Measurements from ENCODE around the gene ARRB2. TPM values are rescaled to one million over a fixed set of nuclear protein-coding genes. Genes with fewer than 3 reads are reported as not detected.

Gene ARRB2
- total and polyA plus RNA-seq, 2 of the 13 experiments (the other 11 are each of a cell fraction or from before 2014, with no cell fraction given): 21.5 to 49.2 TPM

DNA sequence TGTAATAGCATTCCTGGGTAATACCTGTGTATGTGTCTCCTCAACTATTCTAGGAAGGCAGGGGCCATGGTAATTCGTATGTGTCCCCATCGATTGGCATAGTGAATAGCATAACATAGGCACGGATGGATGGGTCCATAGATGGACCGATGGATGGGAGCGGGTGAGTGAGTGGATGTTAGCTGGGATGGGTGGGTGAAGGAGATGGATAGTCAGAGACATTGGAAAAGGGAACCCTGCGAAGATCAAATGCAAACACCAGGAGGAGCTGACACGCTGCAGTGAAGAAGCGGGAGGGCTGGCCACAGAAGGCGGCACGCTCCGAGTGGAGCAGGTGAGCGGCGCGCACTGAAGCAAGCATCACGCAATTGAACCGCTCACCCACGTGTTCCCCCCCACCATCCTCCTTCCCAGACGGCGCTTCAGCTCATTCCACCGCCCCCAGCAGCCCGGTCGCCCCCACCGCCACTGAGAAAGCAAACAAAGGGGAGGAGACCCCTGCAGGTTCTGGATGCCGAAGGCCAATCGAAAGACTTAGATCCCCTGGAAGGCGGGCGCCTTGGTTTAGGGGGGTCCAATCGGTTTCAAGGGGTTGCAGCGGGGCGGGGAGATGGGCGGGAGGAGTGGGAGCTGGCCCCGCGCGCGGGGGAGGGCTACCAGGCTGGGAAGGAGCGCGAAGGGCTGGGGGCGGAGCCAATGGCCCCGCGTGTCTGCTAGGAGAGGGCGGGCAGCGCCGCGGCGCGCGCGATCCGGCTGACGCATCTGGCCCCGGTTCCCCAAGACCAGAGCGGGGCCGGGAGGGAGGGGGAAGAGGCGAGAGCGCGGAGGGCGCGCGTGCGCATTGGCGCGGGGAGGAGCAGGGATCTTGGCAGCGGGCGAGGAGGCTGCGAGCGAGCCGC lies at the start of gene ARRB2 (continued):
- TF ChIP-seq, protein P1, sequence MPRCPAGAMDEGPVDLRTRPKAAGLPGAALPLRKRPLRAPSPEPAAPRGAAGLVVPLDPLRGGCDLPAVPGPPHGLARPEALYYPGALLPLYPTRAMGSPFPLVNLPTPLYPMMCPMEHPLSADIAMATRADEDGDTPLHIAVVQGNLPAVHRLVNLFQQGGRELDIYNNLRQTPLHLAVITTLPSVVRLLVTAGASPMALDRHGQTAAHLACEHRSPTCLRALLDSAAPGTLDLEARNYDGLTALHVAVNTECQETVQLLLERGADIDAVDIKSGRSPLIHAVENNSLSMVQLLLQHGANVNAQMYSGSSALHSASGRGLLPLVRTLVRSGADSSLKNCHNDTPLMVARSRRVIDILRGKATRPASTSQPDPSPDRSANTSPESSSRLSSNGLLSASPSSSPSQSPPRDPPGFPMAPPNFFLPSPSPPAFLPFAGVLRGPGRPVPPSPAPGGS (CRISPR knock-in tag; IDR thresholded peaks at IDR 0.05): no peak
- TF ChIP-seq ZNF816 (CRISPR knock-in tag; IDR thresholded peaks at IDR 0.05; ENCODE audit: borderline replicate concordance) (no peak), SRY (CRISPR knock-in tag; IDR thresholded peaks at IDR 0.05) (no peak), ZNF143 (CRISPR knock-in tag; IDR thresholded peaks at IDR 0.05) (no peak), ETV5 (CRISPR knock-in tag; IDR thresholded peaks at IDR 0.05; ENCODE audit: borderline replicate concordance) (no peak)
- TF ChIP-seq, protein P2, sequence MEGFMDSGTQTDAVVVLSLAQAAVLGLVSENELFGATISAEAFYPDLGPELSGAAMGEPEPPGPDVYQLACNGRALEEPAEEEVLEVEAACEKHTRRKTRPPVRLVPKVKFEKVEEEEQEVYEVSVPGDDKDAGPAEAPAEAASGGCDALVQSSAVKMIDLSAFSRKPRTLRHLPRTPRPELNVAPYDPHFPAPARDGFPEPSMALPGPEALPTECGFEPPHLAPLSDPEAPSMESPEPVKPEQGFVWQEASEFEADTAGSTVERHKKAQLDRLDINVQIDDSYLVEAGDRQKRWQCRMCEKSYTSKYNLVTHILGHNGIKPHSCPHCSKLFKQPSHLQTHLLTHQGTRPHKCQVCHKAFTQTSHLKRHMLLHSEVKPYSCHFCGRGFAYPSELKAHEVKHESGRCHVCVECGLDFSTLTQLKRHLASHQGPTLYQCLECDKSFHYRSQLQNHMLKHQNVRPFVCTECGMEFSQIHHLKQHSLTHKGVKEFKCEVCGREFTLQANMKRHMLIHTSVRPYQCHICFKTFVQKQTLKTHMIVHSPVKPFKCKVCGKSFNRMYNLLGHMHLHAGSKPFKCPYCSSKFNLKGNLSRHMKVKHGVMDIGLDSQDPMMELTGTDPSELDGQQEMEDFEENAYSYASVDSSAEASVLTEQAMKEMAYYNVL (CRISPR knock-in tag; IDR thresholded peaks at IDR 0.05; ENCODE audit: borderline replicate concordance): no peak; the same call in 1 of the 2 replicates
- TF ChIP-seq, protein P3, sequence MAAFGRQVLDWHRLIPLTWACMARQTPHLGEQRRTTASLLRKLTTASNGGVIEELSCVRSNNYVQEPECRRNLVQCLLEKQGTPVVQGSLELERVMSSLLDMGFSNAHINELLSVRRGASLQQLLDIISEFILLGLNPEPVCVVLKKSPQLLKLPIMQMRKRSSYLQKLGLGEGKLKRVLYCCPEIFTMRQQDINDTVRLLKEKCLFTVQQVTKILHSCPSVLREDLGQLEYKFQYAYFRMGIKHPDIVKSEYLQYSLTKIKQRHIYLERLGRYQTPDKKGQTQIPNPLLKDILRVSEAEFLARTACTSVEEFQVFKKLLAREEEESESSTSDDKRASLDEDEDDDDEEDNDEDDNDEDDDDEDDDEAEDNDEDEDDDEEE (CRISPR knock-in tag; IDR thresholded peaks at IDR 0.05): no peak
- TF ChIP-seq, protein P4, sequence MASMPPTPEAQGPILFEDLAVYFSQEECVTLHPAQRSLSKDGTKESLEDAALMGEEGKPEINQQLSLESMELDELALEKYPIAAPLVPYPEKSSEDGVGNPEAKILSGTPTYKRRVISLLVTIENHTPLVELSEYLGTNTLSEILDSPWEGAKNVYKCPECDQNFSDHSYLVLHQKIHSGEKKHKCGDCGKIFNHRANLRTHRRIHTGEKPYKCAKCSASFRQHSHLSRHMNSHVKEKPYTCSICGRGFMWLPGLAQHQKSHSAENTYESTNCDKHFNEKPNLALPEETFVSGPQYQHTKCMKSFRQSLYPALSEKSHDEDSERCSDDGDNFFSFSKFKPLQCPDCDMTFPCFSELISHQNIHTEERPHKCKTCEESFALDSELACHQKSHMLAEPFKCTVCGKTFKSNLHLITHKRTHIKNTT (CRISPR knock-in tag; IDR thresholded peaks at IDR 0.05): no peak
- TF ChIP-seq, protein P5, sequence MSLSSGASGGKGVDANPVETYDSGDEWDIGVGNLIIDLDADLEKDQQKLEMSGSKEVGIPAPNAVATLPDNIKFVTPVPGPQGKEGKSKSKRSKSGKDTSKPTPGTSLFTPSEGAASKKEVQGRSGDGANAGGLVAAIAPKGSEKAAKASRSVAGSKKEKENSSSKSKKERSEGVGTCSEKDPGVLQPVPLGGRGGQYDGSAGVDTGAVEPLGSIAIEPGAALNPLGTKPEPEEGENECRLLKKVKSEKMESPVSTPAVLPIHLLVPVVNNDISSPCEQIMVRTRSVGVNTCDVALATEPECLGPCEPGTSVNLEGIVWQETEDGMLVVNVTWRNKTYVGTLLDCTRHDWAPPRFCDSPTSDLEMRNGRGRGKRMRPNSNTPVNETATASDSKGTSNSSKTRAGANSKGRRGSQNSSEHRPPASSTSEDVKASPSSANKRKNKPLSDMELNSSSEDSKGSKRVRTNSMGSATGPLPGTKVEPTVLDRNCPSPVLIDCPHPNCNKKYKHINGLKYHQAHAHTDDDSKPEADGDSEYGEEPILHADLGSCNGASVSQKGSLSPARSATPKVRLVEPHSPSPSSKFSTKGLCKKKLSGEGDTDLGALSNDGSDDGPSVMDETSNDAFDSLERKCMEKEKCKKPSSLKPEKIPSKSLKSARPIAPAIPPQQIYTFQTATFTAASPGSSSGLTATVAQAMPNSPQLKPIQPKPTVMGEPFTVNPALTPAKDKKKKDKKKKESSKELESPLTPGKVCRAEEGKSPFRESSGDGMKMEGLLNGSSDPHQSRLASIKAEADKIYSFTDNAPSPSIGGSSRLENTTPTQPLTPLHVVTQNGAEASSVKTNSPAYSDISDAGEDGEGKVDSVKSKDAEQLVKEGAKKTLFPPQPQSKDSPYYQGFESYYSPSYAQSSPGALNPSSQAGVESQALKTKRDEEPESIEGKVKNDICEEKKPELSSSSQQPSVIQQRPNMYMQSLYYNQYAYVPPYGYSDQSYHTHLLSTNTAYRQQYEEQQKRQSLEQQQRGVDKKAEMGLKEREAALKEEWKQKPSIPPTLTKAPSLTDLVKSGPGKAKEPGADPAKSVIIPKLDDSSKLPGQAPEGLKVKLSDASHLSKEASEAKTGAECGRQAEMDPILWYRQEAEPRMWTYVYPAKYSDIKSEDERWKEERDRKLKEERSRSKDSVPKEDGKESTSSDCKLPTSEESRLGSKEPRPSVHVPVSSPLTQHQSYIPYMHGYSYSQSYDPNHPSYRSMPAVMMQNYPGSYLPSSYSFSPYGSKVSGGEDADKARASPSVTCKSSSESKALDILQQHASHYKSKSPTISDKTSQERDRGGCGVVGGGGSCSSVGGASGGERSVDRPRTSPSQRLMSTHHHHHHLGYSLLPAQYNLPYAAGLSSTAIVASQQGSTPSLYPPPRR (CRISPR knock-in tag; IDR thresholded peaks at IDR 0.05; ENCODE audit: borderline replicate concordance): no peak
- TF ChIP-seq, protein P6, sequence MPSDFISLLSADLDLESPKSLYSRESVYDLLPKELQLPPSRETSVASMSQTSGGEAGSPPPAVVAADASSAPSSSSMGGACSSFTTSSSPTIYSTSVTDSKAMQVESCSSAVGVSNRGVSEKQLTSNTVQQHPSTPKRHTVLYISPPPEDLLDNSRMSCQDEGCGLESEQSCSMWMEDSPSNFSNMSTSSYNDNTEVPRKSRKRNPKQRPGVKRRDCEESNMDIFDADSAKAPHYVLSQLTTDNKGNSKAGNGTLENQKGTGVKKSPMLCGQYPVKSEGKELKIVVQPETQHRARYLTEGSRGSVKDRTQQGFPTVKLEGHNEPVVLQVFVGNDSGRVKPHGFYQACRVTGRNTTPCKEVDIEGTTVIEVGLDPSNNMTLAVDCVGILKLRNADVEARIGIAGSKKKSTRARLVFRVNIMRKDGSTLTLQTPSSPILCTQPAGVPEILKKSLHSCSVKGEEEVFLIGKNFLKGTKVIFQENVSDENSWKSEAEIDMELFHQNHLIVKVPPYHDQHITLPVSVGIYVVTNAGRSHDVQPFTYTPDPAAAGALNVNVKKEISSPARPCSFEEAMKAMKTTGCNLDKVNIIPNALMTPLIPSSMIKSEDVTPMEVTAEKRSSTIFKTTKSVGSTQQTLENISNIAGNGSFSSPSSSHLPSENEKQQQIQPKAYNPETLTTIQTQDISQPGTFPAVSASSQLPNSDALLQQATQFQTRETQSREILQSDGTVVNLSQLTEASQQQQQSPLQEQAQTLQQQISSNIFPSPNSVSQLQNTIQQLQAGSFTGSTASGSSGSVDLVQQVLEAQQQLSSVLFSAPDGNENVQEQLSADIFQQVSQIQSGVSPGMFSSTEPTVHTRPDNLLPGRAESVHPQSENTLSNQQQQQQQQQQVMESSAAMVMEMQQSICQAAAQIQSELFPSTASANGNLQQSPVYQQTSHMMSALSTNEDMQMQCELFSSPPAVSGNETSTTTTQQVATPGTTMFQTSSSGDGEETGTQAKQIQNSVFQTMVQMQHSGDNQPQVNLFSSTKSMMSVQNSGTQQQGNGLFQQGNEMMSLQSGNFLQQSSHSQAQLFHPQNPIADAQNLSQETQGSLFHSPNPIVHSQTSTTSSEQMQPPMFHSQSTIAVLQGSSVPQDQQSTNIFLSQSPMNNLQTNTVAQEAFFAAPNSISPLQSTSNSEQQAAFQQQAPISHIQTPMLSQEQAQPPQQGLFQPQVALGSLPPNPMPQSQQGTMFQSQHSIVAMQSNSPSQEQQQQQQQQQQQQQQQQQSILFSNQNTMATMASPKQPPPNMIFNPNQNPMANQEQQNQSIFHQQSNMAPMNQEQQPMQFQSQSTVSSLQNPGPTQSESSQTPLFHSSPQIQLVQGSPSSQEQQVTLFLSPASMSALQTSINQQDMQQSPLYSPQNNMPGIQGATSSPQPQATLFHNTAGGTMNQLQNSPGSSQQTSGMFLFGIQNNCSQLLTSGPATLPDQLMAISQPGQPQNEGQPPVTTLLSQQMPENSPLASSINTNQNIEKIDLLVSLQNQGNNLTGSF (CRISPR knock-in tag; IDR thresholded peaks at IDR 0.05): no peak

All from HepG2 (cell line).